Calu3 (cell line): ENCODE results near the gene RBBP6. TPM values are rescaled to one million over a fixed set of nuclear protein-coding genes. Genes with fewer than 3 reads are reported as not detected.

ENCODE experiments used
- BruUV-seq: library from RNA; stranded (reverse); fragments of 400-500 nt; replicated peaks from 2 replicates; lab custom pipeline; 2021; lab: Mats Ljungman, UMichigan
- CTCF ChIA-PET: fragments of 300-600 bp; sonication (Branson Sonifier 250); formaldehyde crosslinking; loops from one replicate; lab custom pipeline; 2022; ENCODE audit warnings: antibody characterized with exemption; lab: Charles Lee
- DNase-seq: peaks from one replicate; pipeline ENCODE4 v3.0.0; 2022
- H3K27ac Mint-ChIP-seq: one replicate; pipeline ENCODE4 v1.8.0; 2022; ENCODE audit warnings: mixed read lengths; ENCODE audit not compliant: unreplicated experiment
- H3K27me3 Mint-ChIP-seq: one replicate; pipeline ENCODE4 v1.8.0; 2022; ENCODE audit warnings: mixed read lengths; ENCODE audit not compliant: unreplicated experiment
- H3K36me3 Mint-ChIP-seq: one replicate; pipeline ENCODE4 v1.8.0; 2022; ENCODE audit warnings: mild to moderate bottlenecking, moderate library complexity, mixed read lengths; ENCODE audit not compliant: insufficient read depth, unreplicated experiment
- H3K4me1 Mint-ChIP-seq: one replicate; pipeline ENCODE4 v1.8.0; 2022; ENCODE audit warnings: mild to moderate bottlenecking, low read depth, mixed read lengths; ENCODE audit not compliant: unreplicated experiment
- H3K4me3 Mint-ChIP-seq: one replicate; pipeline ENCODE4 v1.8.0; 2022; ENCODE audit warnings: mild to moderate bottlenecking, low read depth, moderate library complexity, mixed read lengths; ENCODE audit not compliant: unreplicated experiment
- H3K9me3 Mint-ChIP-seq: one replicate; pipeline ENCODE4 v1.8.0; 2022; ENCODE audit warnings: low read depth, mixed read lengths; ENCODE audit not compliant: unreplicated experiment
- intact Hi-C: fragments of 100-400 bp; cut with micrococcal nuclease; formaldehyde crosslinking; loops from one replicate; pipeline ENCODE4 v1.10.0; 2022; ENCODE audit not compliant: unreplicated experiment
- total RNA-seq: library from RNA; stranded (reverse); gene quantifications from 2 replicates; pipeline ENCODE4 v1.2.3, GENCODE V29; 2022
- TF ChIP-seq, protein P1 (sequence below): fragments of 200-600 bp; IDR thresholded peaks from one replicate; pipeline ENCODE4 v1.8.0; 2022; ENCODE audit warnings: antibody characterized with exemption; ENCODE audit not compliant: unreplicated experiment

The RBBP6 gene
- total RNA-seq, 1 experiment from 2014 or later: 56.8 TPM

DNA sequence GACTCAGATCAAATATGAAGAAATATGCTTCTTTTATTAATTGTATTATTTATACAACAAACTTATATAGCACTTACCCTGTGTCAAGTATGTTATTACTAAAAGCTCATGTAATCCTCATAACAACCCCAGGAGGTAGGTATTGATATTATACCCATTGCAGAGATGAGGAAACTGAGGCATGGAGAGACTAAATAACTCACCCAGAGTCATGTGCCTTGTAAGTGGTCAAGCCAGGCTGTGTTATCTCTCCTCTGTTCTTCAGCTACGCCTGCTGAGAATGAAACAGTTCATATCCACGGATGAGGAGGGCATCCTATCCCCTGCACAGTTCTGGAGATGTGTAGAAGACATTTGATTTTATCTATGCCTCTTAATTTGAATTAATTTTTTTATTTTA, 78.1 kb downstream of the RBBP6 start:
- Mint-ChIP-seq H3K9me3 (no peaks in the 10 kb centered on the region), H3K4me3 (no peak overlapping the region), H3K27ac (no peak overlapping the region), H3K27me3 (no peaks in the 10 kb centered on the region), H3K4me1 (peaks cover 8% of the 10 kb centered on the region), H3K36me3 (no peaks in the 10 kb centered on the region)
- BruUV-seq: no TSS peak
- CTCF ChIA-PET: interaction anchor here (0.6 to 0.7 kb wide), 2 partner anchors 16 to 787 kb away, joined by 4 to 5 read pairs; no protein-coding TSS in a partner anchor
- intact Hi-C loops: no loop called here
- TF ChIP-seq, protein P1, sequence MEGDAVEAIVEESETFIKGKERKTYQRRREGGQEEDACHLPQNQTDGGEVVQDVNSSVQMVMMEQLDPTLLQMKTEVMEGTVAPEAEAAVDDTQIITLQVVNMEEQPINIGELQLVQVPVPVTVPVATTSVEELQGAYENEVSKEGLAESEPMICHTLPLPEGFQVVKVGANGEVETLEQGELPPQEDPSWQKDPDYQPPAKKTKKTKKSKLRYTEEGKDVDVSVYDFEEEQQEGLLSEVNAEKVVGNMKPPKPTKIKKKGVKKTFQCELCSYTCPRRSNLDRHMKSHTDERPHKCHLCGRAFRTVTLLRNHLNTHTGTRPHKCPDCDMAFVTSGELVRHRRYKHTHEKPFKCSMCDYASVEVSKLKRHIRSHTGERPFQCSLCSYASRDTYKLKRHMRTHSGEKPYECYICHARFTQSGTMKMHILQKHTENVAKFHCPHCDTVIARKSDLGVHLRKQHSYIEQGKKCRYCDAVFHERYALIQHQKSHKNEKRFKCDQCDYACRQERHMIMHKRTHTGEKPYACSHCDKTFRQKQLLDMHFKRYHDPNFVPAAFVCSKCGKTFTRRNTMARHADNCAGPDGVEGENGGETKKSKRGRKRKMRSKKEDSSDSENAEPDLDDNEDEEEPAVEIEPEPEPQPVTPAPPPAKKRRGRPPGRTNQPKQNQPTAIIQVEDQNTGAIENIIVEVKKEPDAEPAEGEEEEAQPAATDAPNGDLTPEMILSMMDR: no peak
- DNase-seq: no peak

Other genes with a start within 250 kb of the RBBP6 start
- gene TNRC6A, start 190.1 kb downstream of the RBBP6 start, total RNA-seq: 58.4 and 60.1 TPM in 2 replicates